Measurements from ENCODE around the gene NKAIN4. TPM values are rescaled to one million over a fixed set of nuclear protein-coding genes. Genes with fewer than 3 reads are reported as not detected.
A peak's percentile ranks its signal among the peaks of the same experiment; 100 is the strongest.
"Not testable (repeated sequence)": the region's sequence is repeated elsewhere in the genome, so short reads cannot be mapped to it uniquely, and the experiment has no call there.

The NKAIN4 gene
- total RNA-seq, 1 donor from 2014 or later = not detected

- no peak for DNase-seq (ENCODE audit: low read depth in 2 of 2)
Observed at GRCh38 chr20:63258781-63259180, 4.5 kb upstream of the NKAIN4 start.

DNA sequence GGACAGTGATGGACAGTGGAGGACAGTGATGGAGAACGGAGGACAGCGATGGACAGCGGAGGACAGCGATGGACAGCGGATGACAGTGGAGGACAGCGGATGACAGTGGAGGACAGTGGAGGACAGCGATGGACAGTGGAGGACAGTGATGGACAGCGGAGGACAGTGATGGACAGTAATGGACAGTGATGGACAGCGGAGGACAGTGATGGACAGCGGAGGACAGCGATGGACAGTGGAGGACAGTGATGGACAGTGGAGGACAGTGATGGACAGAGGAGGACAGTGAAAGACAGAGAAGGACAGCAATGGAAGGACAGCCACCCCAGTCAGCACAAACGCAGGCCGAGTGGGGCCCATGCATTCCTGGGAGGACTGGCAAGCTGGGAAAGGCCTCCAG is 3.4 kb upstream of the NKAIN4 start:
- no peak for DNase-seq (ENCODE audit: low read depth in 2 of 2)

- no peak for DNase-seq (ENCODE audit: low read depth in 2 of 2)
Observed at GRCh38 chr20:63256954-63257353, 2.7 kb upstream of the NKAIN4 start.

DNA sequence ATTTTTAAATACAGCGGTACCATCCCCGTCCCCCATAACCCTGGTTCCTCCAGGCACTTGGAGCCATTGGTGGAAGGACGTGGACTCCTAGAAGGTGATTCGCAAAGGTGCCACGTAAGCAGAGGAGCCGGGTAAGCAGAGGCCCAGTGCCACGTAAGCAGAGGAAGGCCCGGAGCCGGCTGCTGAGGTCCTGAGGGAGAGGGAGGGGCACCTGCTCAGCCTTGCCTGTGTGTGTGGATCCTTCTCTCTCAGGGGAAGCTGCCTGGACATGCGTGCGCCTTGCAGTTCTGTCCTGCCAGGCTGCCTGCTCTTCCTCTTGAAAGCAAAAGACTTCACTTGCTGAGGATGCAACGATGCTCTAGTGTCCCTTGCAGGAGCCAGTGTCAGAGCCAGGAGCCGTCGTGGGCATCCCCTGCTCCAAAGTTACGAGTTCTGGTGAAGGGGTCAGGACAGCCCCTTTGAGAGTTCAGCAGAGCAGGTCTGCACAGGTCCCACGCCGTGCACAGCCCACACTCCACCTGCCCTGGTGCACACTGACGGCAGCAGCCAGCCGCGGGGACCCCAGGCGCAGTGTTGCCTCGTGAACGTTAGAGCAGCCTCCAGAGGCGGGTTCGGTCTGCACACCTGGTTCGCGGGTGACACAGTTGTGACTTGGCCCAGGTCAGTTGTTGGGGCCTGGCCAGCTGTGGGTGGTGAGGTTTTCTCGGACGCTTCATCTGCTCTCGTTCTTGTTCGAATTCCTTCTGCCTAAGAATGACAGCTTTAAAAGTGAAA is 1.9 kb upstream of the NKAIN4 start:
- DNase-seq (ENCODE audit: low read depth in 2 of 2) = no peak

DNA sequence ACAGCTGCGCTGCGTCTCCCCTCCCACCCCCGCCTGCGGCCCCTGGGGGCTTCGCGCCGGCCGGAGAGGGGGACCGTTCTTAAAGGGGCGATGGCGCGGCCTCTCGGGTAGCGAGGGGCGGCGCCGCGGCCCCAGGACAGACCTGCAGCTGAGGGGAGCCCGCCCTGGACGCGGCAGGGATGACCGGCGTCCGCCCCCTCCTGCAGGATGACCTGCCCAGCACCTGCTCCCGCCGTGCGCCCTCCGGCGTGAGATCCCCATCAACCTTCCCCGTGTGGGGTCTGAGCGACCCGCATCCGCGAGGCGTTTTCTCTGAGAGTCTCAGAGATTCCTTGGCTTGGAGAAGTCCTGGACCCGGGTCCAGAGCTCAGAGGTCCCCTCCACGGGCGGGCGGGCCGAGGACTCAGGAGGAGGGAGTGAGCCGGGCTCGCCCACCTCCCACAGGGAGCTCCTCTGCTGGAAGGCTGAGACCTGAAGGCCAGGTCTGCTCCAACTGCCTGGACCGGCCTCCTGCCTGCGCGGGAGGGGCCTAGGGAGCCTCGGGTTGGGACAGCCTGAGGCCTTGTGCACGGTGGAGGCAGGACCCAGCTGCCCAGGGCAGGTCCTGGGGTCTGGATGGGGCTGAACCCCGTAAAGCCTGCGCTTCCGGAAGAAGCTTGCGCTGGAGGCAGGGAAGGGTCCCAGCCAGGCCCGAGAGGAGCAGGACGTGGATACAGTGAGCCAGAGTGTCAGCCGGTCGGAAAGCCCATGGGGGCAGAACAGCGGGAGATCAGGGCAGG is 532 bp upstream of the NKAIN4 start:
- no peak for DNase-seq (ENCODE audit: low read depth in 2 of 2)

- DNase-seq (ENCODE audit: low read depth in 2 of 2) = no peak
Observed at GRCh38 chr20:63253438-63254231, 628 bp downstream of the NKAIN4 start.

DNA sequence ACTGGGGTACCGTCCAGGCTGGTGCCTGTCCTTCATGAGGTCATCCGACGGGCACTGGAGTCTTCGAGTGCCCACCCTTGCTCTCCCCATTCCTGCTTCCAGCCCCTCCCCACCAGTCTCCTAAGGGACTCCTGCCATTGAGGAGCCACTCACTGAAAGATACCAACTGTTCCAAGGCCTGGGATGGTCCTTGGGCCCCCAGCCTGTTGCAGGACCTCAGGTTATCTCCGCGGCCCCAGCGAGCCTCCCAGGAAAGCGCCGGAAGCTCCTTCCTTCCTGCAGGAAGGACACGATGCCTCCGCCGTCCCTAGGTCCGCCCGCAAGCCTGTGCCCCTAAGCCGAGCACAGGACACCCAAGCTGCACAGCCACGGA is 1.2 kb downstream of the NKAIN4 start:
- no peak for DNase-seq (ENCODE audit: low read depth in 2 of 2)

DNA sequence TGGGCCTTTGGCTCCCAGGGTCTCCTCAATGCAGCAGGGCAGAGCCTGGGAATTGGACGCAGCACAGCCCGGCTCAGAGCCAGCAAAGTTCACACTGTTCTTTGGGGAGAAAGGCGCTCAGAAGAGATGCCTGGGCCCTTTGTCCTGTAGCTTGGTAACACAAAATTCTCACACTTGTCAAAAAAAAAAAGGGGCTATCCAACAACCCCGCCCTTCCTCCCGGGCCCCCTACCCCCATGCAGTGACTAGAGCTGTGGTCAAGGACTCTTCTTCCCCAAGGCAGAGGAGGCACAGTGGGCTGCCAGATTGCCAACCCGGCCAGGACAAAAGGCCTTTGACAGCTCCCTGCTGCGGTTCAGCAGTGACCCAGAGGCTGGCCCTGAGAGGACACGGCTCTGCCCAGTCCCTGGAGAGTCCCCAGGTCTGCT is 2.0 kb downstream of the NKAIN4 start:
- no peak for DNase-seq (ENCODE audit: low read depth in 2 of 2)

- not testable (repeated sequence) for DNase-seq (ENCODE audit: low read depth in 2 of 2)
Observed at GRCh38 chr20:63251350-63251749, 2.9 kb downstream of the NKAIN4 start.

- DNase-seq (ENCODE audit: low read depth in 2 of 2) = no peak
Observed at GRCh38 chr20:63249891-63250290, 4.4 kb downstream of the NKAIN4 start.

DNA sequence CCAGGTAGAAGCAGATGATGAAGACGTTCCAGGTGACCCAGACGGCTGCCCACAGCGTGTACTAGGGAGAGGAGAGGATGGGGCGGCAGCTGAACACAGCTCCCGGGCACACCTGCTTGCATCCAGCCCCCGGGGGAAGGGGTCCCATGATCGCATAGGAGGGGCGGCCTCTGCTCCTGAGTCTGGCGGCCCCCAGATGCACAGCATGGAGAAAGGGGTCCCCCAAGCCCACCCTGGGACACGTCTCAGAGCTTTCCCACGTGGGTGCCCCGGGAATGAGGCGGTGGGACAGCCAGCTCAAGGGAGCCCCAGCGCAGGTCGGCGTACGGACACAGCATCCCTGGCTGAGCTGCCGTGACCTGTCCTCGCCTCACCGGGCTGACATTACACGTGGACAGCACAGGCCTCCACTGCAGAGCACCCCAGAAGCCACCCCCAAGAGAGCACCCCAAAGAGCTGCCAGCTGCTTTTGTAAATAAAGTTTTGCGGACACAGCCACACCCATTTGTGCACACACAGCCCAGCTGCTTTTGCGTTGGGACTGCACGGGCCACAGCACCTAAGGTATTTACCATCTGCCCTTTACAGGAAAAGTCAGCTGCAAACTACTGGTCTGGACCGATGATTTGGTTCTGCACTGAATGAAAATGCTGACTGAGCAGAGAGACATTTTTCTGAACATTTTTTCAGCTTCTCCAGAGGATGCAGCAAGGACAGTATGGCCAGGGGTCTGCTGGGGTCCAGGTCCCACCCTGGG is 5.2 kb downstream of the NKAIN4 start:
- DNase-seq (ENCODE audit: low read depth in 2 of 2) = no peak

DNA sequence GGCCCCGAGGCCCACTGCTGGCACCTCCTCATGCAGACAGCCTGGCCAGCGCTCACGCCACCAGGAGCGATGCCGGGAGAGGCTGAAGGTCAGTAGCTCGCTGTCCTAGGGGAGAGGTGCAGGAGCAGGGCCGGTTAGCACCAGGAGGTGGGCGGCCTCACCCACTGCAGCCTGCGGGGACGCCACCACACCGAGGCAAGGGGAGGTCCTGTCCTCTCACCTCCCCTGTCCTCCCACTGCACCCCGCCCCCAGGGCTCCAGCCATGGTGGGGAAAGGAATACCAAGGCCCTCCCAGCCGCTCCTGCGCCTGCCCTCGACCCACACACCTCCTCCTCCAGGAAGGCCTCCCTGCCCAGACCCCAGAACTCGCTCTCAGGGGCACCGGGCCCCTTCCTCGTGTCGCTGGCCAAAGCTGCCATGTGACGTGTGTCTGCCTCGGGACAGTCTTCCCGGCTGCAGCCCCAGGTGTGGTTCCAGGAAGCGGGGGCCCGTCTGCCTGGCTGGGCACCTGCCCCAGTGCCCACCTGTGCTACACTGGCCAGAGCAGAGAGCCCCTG is 6.5 kb downstream of the NKAIN4 start:
- no peak for DNase-seq (ENCODE audit: low read depth in 2 of 2)

DNA sequence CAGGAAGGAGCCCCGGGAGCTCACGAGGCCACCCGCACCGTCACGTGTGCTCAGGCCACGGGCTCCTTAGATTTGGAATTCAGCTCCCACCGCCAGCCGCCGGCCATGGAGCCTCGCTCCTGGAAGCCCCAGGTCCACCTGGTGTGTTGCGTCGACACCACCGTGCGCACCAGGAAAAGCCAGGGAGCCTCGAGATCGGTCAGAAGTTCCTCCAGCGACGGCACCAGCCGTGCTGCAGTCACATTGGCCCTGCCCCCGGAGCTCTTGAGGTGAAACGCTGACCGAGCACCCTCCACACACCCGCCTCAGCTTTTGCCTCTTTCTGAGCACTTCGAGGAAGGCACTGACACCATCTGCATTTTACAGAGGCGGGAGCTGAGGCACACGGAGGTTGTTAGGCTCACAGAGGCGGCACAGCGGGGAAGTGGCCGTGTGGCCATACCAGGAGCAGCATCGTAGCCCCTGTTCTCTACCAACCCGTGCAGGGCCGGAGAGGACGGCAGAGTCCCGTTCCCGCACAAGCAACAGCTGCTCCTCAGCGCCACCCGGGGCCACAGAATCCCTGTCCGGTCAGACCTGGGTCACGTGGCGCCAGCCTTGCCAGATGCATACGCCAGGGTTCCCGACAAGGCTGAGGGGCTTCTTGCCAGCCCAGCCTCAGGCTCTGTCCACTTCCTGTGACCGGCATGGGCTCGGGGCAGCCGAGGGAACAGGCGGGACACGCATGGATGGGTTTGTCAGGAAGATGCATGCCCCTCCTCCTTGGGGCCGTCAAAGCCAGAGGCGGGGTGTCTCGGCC is 7.6 kb downstream of the NKAIN4 start:
- DNase-seq (ENCODE audit: low read depth in 2 of 2) = peak in 1 of 2 donors; percentile 5

DNA sequence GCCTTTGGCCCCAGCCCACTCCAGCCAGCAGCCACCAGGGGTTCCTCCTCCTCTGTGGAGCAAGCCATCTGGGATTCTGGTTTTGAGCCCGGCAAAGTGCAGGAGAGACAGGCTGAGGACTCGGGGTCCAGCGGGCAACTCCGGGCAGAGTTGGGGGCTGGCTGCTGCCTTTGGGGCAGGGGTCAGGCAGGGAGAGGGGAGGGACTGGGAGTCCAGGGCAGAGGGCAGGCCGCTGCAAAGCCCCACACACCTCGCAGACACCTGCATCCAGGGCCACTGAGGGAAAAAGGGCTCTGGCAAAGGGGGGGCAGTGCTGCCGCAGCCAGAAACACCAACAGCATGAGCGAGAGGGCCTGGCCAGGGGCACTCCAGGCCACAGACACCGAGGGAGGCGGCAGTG is 9.8 kb downstream of the NKAIN4 start:
- no peak for DNase-seq (ENCODE audit: low read depth in 2 of 2)

- DNase-seq (ENCODE audit: low read depth in 2 of 2) = no peak
Observed at GRCh38 chr20:63243604-63244247, 10.5 kb downstream of the NKAIN4 start.

DNA sequence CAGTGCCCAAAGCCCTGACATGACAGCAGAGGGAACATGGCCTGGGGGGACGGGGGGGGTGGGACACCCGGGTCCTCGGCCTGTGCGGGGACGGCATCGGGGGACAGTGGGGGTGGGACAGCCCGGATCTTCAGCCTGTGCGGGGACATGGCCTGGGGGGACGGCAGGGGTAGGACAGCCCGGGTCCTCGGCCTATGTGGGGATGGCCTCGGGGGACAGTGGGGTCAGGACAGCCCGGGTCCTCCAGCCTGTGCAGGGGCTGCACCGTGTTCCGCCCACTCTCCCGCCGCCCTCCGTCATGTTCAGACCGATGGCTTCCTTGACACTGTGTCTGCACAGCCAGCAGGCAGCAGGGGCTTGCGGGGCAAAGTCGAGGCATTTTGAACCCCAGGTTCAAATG is 11.5 kb downstream of the NKAIN4 start:
- no peak for DNase-seq (ENCODE audit: low read depth in 2 of 2)

DNA sequence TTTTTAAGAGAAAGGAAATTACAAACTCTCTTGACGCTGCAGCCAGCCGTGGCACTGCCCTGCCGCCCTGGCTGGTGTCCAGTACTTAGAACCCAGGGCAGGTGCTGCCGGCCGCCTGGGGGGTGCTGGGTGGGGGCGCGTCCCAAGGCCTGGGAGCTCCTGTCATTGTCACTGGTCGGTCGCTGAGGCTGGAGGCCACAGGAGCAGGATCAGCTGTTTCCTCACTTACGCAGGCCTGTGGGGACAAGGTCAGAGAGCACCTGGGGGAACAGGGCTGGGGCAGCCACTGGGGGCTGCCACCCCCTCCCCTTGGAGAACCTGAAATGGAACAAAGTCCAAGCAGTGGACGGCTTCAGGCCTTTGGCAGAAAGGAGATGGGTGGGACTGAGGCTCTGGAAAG is 13.0 kb downstream of the NKAIN4 start:
- peak; percentile 27 to 28 for DNase-seq (ENCODE audit: low read depth in 2 of 2)

DNA sequence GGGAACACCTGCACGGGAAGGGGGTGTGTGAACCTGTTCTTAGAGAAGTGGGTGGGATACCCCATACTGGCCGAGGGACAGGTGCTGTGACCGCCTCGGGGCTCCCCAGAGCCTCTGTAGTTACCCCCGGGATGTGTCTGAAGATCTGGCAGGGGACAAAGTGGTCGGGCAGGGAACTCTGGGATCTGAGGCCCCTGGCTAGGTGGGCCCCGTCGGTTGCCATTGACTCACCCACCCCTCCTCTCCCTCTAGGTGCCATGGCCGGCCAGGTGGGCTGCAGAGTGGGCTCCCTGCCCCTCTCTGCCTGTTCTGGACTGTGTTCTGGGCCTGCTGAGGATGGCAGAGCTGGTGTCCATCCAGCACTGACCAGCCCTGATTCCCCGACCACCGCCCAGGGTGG is 14.3 kb downstream of the NKAIN4 start:
- no peak for DNase-seq (ENCODE audit: low read depth in 2 of 2)

GRCh38 chr20:63239431-63239830 is 14.8 kb downstream of the NKAIN4 start:
- DNase-seq (ENCODE audit: low read depth in 2 of 2) = no peak
